Measurements from ENCODE around the gene FBXO33.

DNA sequence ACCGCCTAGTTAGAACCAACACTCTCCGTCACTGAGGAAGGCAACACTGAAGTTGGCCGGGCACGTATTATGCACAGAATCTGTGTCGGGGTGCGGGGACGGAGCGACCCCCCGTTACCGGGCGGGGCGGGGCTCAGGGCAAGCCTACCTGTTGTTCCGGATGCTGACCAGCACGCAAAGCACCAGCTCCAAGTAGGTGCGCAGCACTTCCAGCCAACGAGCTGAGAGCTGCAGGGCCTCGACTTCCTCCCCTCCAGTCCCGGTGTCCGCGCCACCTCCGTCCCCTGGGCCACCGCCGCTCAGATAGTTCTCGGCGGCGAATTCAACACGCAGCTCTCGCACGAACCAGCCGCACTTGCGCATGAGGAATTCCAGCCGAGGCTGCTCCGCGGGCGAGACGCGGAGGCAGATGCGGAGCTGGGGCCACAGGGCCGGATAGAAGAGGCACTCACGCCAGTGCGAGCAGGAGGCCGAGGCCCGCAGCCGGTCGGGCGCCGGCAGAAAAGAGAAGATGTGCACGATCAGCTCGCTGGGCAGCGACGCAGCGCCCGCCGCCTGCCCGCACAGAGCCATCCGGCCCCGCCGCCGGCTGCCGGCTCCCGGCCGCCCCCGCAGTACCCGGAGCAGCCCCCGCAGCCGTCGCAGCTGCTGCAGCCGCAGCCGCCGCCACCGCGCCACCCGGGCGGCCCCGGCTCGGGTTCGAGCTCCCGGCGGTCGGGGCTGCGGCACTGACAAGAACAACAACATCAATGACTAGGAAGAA lies 636 bp downstream of the FBXO33 start:
- TF ChIP-seq, protein P1, sequence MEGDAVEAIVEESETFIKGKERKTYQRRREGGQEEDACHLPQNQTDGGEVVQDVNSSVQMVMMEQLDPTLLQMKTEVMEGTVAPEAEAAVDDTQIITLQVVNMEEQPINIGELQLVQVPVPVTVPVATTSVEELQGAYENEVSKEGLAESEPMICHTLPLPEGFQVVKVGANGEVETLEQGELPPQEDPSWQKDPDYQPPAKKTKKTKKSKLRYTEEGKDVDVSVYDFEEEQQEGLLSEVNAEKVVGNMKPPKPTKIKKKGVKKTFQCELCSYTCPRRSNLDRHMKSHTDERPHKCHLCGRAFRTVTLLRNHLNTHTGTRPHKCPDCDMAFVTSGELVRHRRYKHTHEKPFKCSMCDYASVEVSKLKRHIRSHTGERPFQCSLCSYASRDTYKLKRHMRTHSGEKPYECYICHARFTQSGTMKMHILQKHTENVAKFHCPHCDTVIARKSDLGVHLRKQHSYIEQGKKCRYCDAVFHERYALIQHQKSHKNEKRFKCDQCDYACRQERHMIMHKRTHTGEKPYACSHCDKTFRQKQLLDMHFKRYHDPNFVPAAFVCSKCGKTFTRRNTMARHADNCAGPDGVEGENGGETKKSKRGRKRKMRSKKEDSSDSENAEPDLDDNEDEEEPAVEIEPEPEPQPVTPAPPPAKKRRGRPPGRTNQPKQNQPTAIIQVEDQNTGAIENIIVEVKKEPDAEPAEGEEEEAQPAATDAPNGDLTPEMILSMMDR (IDR thresholded peaks at IDR 0.05; ENCODE audit: low read depth, low read length) = no peak
- TF ChIP-seq POLR2A (IDR thresholded peaks at IDR 0.05; ENCODE audit: extremely low read depth, insufficient read length) (peak; percentile 50), MYC (IDR thresholded peaks at IDR 0.05; ENCODE audit: low read depth, low read length) (no peak)
- TF ChIP-seq, protein P2, sequence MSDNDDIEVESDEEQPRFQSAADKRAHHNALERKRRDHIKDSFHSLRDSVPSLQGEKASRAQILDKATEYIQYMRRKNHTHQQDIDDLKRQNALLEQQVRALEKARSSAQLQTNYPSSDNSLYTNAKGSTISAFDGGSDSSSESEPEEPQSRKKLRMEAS (IDR thresholded peaks at IDR 0.05; ENCODE audit: low read depth, low read length) = peak; percentile 42; the same call in 1 of the 2 replicates
